ENCODE results near the gene SYT6. TPM values are rescaled to one million over a fixed set of nuclear protein-coding genes. Genes with fewer than 3 reads are reported as not detected.
A peak's percentile ranks its signal among the peaks of the same experiment; 100 is the strongest.

Gene SYT6, protein sequence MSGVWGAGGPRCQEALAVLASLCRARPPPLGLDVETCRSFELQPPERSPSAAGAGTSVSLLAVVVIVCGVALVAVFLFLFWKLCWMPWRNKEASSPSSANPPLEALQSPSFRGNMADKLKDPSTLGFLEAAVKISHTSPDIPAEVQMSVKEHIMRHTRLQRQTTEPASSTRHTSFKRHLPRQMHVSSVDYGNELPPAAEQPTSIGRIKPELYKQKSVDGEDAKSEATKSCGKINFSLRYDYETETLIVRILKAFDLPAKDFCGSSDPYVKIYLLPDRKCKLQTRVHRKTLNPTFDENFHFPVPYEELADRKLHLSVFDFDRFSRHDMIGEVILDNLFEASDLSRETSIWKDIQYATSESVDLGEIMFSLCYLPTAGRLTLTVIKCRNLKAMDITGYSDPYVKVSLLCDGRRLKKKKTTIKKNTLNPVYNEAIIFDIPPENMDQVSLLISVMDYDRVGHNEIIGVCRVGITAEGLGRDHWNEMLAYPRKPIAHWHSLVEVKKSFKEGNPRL
- 0.24 TPM for polyA plus RNA-seq (2013, experiment 1 of 2; ENCODE audit: insufficient read length)
- polyA plus RNA-seq (2013, experiment 2 of 2; ENCODE audit: insufficient read length), result 0.26 TPM

DNA sequence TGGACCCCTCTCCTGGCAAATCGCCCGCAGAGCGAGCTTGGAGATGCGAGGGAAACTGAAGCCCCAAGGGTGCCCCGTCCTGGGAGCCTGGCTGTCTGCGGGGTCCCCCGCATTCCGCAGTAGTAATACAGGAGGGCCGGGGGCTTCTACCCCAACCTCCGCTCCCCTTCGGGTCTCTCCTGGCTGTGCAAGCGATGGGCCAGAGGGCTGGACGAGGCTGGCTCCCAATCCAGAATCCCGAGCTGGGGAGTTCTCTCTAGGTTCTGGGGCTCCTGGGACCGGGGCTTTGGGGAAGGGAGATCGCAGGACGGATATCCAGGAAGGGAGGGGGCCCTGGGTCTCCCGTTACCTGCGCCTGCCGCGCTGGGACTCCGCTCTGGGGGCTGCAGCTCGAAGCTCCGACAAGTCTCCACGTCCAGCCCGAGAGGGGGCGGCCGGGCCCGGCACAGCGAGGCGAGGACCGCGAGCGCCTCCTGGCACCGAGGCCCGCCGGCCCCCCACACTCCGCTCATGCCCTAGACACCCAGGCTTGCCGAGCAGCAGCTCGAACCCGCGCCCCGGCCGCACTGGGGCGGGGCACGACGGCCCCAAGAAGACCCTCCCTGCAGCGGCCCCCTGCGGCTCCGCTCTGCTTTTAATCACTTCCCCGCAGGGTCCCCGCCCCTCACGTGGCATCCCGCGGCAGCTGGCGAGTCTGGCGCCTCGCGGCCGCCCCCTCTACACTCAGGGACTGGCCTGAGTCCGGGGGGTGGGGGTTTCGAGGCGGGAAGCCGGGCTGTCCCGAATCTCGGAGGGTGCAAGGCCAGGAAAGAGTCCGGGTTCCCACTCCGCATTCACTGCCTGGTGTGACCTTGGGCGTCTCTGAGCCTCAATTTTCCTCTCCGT, at the start of gene SYT6:
TSS of gene SYT6 (minus strand) at position 609 of the 885 bp plus-strand sequence. CDS start at position 512, 97 bp downstream.
- DNase-seq, result no peak

DNA sequence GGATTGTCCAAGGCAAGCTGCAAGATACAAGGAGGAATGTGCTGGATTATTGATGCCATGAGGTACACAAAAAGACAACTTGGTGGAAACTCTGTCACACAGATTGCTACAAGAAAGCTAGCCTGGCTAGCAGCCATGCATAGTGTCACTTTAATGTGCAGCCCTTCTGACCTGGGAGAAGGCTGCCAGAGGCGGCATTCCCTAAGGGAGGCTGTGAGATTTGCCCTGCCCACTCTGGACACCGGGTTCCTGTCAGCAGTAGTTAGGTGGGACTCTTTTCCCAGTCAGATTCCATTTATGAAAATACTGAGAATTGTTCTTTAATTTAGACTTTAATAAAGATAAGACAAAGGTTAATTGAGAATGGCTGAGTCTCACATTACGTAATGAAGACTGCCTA, 47.8 kb upstream of the SYT6 start:
- DNase-seq, result no peak

DNA sequence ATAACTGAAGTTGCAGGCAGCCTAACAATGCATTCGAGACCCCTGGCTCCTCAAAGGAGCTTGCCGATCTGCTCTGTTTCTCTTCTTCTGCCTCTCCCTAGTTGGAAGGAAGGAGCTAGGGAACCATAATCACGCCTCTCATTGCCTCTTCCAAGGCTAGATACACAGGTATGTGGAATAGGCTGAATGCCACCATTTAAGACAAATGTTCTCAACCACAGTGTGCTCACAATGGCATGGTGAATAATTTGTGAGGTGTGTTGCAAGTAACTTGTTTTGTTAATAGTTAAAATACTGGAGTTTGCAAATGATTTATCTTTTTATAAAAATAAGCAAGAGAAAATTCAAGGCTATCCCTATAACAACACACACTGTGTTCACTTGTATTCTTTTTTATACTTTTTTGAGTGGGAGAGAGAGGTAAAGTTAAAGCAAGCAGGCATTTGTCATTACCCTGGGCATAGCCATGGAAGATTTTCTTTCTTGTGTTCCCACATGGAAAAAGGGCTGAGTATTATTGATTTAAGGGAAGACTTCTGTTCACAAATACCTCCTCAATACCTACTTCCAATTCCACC, 45.4 kb upstream of the SYT6 start:
- DNase-seq, result no peak

DNA sequence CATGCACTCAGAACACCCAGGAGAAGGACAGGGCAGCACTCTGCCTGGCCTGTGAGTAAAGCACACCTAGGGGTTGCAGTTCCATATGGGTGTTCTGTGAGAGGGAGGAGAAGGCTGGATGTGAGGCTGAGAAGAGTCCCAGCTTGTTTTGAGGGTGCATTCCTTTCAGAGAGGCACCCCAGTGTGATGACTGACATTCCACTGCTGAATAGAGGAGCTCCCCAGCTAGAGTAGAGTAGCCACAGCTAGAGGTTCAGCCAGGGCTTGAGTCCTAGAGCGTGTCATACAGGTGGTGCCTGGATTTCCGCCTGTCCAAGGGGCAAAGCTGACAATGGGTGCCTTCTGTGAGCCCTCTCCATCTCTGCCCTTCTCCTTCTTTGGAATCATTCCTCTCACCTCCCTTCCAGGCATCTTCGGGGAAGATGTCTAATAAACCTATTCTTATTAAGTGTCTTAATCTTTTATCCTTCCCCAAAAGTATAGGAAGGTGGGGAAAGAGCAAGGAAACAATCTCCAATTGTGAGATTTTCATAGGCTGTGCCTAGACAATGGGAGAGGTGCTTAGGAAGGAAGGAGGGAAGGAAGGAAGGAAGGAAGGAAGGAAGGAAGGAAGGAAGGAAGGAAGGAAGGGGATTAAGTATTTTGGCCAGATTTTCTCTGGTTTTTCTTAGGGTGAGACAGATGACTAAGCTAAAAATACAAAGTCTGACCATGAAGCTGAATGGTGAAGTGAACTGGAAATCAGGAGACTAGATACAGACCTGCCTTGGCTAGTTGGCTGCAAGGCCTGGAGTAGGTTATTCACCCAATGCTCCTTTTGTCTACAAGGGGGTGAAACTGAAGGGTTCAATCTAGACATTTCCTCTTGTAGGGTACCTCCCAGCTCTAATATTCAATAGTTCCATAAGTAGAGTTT, 43.6 kb upstream of the SYT6 start:
- no peak for DNase-seq

DNA sequence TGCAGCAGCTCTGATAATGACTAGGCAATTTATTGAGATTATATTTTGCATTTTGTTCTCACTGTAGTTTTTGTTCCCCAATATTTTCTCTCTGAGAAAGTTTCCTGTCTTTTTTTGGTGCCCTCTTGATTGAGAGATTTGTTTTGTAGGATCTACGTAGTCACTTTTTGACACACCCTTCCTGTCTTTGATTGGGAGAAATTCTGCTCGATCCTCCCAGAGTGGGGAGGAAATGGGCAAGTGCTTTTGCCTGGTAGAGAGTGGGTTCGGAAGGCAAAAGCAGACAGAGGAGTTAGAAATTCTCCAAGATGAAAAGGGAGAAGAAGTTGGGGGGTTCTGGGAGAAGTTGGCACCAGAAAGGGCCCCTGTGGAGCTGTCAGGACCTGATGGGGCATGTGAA, 42.1 kb upstream of the SYT6 start:
- no peak for DNase-seq

DNA sequence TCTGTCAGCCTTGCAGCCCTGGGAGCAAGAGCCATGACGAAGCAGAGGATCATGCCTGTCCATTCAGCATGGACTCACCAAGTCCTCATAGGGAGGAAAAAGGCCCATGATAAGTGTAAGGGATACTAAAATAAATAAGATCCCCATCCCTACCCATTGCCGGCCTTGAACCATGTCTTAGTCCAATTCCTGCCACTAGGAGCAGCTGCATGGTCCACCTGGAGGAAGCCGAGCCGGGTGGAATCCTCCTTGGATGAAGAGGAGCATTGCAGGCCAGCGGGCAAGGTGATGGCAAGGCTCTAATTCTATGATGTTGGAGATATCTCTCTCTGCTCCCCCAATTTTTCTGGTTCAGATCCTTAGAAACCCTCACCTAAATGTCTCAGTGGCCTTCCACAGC, 38.7 kb upstream of the SYT6 start:
- no peak for DNase-seq

DNA sequence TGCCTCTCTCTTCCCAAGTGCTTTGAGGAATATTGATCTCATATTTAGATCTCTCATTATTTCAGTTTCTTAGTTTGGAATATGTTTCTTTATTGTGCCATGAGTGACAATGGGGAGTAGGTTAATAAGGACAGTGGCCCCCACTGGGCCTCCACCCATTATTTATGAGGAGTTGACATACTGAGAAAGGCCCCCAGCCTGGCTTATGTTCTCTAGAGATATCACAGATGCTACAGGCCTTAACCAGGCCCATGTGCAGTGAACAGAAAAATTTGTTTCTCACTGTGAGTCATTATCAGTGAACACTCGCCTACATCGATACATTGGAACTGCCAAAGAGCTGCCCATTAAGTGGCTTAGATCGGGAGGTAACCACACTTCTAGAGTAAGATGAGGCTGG, 35.7 kb upstream of the SYT6 start:
- DNase-seq, result no peak

DNA sequence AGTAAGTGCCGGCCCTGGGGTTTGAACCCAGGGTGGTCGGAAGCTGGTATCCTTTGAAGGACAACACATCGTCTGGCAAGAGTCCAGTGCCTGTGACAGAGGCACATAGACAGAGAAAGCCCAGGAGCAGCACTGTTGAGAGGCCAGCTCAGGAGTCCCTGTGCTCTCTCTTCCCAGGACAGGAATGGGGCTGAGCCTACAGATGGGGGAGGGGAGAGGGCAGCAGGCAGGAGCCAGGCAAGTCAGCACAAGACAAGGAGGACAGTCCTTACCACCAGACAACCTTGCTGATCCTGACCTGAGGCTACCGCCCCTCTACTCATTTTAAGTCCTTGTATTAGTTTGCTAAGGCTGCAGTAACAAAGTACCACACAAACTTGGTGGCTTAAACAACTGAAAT, 27.7 kb upstream of the SYT6 start:
- no peak for DNase-seq

DNA sequence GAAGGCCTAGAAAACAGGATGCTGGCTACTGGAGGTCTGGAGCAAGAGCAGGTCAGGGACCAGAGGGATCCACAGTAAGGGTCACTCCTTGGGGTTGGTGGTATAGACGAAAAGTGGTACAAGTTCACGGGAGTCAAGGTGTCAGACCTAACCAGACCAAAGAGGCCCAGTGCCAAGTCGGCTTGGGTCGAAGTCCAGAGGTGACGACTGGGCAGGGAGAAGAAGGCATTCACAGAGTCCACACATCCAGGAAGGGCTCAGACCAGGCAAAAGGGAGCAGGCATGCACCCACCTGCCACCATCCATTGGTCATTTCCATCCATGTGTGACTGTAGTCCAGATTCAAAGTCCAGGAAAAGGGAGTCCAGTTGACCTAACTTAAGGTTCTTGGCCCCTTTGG, 27.1 kb upstream of the SYT6 start:
- DNase-seq, result no peak

DNA sequence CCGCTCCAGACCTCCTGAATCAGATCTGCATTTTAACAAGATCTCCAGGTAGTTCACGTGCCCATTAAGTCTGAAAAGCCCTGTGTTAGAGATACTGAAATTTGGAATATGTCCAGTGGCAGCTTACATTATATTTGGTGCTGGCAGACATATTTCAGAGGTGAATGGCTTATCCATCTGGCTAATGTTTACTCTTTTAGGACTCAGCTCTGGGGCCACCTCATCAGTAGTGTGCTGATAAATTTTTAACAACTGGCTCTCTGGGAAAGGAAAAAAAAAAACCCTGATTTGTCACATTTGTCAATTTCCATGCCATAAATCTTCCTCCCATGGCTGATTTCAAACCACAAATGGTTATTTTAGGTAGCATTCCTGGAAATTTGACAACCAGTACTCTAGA, 25.3 kb upstream of the SYT6 start:
- DNase-seq, result no peak

DNA sequence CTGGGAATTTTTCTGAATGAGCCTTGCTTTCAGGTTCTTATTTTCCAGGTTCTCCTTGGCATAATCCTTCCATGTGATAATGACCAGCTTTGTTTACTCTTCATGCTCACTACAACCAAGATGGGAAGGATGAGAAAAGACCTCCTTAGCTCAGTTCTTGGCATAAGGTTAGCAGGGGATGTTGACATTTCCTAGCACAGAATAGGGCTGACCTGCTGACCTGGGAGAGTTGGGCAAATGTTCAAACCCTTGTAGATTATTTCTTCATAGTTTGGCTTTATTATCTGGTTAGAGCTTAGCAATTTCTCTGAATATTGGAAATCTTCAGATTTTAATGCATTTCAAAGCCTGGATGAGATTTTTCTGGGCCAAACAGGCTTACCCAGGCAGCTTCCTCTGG, 23.6 kb upstream of the SYT6 start:
- no peak for DNase-seq

DNA sequence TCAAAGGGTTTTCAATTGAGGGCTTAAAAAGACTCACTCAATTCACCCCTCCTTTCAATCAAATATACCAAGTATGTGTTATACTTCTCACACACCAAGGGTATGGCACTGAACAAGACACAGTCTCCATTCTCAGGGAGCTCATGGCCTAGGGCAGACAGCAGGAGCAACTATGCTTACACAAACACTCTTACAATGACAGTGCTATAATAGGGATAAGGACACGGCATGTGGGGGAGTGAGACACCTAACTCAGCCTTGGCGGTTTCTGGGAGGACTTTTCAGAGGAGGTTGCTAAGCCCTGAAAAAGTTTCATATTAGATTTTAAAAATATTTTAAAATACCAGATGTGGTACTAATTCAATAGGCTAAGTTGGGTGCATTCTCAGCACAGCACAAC, 22.7 kb upstream of the SYT6 start:
- no peak for DNase-seq

DNA sequence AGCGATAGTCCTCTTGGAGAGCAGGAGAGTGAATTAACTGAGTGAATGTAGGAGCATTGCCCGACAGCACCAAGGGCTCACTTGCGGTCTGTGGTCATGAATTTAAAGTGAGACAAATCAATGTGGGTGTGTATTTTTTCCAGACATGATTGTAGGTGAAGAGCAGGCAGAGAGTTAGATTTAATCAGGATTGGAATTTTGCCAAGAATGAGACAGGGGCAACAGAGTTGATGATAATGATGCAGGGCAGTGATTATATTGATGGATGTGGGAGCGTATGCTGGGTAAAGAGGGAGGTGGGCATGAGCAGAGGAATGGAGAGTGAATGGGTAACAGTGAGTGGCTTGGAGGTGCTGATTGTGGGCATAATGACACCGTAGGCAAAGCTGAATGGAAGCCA, 20.0 kb upstream of the SYT6 start:
- no peak for DNase-seq

DNA sequence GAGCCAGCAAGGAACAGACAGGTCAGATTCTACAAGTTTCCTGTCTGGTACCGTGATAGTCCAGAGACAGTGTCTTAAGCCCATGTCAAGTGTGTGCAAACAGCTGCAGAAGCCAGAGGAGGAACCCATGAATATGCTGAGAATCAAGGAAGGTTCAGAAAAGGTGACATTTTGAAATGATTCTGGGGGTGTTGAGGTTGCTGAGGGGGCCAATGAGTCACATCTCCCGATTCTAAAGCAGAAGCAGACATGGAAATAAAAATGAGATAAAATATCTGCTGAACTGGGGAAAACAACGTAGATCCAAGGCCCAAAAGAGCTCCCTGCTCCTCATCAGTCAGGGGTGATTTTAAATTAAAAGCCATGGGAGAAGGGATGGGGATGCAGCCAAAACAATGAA, 15.8 kb upstream of the SYT6 start:
- no peak for DNase-seq

DNA sequence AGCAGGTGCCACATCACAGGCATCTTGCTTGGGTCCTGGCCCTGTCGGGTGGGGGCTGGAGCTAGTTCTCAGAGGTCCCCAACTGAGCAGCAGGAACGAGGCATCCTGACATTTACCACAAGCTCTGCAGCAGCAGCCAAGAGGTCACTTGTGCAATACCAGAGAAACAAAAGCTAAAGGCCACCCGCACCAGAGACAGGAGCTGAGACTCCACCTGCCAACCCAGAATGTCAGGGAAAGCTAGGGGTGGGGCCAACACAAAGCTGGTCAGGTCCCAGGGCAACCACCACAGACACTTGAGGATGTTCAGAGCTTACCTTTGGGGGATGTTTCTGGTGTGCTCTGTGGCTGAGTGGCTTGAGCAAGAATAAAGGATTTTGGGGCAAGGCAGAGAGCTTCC, 13.6 kb upstream of the SYT6 start:
- no peak for DNase-seq

DNA sequence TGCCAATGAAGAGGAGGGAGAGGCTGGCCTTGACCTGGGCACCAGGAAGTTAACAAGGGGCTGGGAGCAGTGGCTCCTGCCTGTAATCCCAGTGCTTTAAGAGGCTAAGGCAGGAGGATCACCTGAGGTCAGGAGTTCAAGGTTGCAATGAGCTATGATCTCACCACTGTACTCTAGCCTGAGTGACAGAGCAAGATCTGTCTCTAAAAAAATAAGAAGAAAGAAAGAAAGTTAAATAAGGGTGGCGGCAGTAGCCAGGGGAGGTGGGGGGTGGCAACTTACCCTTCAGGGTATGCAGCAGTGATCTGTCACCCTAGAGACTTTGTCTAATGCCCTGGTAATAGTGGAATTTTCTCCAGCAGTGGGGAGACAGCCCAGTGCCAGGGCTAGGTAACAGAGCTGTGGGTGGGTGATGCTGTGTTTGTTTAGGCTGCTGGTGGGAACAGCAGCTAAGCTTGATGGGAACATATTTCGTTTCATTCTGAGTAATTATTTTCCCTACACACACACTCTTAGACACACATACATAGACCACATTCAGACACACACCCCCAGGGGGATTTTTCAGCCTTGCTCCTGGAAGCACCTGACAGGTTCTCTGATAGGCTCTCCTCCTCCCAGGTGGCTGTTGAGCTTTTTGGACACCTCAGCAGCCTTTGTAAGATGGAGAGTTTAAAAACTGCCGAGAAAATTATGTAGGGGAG, 11.3 kb upstream of the SYT6 start:
- no peak for DNase-seq

DNA sequence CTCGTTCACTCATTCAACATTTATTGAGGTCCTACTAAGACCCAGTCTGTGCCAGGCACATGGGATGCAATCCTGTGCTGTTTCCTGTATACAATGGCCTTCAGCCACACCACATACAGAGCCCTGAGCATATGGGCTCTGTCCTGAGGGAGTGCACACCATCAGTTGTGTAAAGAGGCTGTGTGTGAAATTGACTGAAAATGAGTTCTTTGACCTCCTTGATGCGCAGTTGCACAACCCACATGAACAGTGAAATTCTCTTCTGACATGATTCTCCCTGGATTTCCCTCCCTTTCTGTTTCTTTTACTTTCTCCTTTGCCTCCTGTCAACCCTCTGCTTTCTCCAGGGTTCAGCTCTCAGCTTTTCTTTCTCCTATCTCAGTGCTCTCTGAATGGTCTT, 6.3 kb upstream of the SYT6 start:
- DNase-seq, result no peak

DNA sequence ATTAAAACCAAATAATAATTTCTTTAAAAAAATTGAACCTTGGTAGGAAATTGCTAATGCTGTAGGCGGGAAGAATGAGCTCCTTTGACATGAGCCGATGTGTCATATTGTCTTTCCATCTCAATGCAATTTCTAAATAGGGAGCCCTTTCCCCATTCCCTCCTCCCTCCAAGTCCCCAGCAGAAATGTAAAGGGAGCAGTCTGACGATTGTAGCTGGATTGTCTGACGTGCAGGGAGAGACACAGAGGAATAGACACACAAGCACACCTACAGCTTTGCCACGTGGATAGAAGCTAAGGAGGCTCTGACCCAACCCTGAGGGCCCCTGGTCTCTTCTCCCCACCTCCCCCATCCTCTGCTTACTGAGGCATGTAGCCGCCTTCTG, 3.6 kb upstream of the SYT6 start:
- no peak for DNase-seq

DNA sequence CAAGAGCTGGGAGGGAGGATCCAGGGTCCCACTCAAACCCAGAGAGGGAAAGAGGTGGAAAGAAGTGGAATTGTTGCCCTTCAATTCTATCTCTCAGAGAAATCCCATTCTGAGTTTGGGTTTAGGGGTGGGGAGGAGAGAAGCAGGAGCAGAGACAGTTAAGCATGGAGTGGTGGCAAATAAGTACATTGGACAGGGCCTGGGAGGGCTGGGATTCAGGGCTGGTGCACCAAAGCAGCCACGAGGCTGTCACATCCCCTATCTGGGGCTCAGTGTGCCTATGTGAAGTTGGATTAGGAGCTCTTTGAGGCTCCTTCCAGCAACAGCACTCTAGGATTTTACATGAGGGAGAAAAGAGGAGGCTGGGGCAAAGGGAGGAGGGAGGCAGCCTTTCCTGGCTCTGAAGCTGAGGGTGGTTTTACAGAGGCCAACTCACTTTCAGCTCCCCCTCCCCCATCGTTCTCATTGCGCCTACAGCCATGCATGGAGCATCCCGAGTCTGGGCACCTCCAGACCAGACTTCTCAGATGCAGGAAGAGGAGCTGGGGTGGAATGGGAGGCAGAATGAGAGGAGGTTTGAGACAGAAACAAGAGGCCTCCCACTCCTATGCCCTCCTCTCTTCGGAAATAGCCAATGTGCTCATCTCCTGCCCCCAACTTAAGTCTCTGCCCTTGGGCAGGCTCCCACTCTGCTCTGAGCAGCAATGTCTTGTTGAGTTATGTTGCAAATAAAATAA, 3.0 kb upstream of the SYT6 start:
- DNase-seq, result no peak

DNA sequence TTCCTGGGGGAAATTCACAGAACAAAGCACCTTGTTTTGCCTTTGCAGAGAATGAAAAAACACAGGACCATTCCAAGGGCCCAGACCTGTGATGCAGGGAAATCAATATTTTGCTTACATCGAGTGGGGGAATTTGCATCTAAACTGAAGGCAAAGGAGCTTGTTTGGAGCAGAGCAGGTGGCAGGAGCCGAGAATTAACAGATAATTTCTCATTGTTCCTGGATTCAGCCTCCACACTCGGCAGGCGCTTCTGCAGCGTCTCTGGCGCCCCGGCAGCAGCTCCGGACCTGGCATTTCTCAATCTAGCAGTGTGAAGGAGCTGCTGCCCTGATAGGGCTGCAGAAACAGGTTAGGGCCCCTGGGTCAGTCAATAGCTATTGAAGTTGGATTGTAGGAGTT, 2.0 kb upstream of the SYT6 start:
- DNase-seq, result no peak

DNA sequence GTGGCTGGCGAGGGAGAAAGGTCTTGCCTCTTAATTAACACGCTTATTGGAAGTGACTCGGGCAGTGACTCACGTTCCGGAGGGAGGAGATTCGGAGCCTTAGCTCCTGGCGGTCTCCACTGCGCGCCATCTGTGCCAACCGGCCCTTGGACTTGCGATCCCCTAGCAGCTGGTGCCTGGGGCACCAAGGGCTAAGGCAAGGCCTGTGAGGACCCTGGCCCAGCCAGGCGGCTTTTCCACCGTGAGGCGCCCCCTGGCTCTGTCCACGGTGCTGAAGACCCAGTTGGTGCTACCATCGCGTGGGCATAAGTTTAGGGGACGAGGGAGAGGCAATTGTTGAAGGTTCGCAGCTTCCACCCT, 1.3 kb upstream of the SYT6 start:
- peak; percentile 32 for DNase-seq

All from fibroblast of skin of abdomen (primary cell).